OCI-LY7 (cell line): ENCODE measurements around the gene ICE1.

Experiments used
- EZH2phosphoT487 ChIP-seq: fragments of 200-600 bp; sonication (generic); IDR thresholded peaks from 2 replicates; pipeline ENCODE4 v1.6.1; 2018; ENCODE audit warnings: low read depth, borderline replicate concordance, mild to moderate bottlenecking, mixed run types, antibody characterized with exemption, low read length, moderate library complexity, mixed read lengths
- TF ChIP-seq, protein P1 (sequence below): fragments of 200-600 bp; sonication (generic); conservative IDR thresholded peaks from 2 replicates; pipeline ENCODE4 v1.5.1; 2014; ENCODE audit warnings: mild to moderate bottlenecking, antibody characterized with exemption, low read length, moderate library complexity, mixed read lengths

DNA sequence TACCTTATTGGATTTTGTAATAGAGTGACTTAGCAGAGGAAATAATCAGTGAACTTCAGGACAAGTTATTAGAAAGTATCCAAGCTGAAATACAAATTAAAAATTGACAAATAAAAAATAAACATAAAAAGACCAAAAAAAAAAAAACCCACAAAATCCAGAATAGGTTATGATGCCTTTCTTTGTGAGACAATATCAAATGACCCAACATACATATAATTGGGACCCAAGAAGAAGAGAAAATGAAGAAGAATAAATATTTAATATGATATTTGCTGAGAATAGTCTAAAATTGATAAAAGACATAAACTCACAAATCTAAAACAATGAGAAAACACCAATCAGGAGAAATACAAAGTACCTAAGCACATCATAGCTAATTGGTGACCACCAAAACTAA, 81.8 kb downstream of the ICE1 start:
- TF ChIP-seq, protein P1, sequence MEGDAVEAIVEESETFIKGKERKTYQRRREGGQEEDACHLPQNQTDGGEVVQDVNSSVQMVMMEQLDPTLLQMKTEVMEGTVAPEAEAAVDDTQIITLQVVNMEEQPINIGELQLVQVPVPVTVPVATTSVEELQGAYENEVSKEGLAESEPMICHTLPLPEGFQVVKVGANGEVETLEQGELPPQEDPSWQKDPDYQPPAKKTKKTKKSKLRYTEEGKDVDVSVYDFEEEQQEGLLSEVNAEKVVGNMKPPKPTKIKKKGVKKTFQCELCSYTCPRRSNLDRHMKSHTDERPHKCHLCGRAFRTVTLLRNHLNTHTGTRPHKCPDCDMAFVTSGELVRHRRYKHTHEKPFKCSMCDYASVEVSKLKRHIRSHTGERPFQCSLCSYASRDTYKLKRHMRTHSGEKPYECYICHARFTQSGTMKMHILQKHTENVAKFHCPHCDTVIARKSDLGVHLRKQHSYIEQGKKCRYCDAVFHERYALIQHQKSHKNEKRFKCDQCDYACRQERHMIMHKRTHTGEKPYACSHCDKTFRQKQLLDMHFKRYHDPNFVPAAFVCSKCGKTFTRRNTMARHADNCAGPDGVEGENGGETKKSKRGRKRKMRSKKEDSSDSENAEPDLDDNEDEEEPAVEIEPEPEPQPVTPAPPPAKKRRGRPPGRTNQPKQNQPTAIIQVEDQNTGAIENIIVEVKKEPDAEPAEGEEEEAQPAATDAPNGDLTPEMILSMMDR: no peak
- TF ChIP-seq EZH2phosphoT487: no peak
